GM12873 (cell line): ENCODE data around the gene LYPD5.

Experiments
- CTCF ChIP-seq: IDR thresholded peaks from 2 replicates; pipeline ENCODE4 v1.5.1; 2012; ENCODE audit warnings: low read depth, mild to moderate bottlenecking, moderate library complexity, low read length, control low read depth; ENCODE audit not compliant: insufficient read depth; ENCODE audit errors: missing control alignments

Gene LYPD5

DNA sequence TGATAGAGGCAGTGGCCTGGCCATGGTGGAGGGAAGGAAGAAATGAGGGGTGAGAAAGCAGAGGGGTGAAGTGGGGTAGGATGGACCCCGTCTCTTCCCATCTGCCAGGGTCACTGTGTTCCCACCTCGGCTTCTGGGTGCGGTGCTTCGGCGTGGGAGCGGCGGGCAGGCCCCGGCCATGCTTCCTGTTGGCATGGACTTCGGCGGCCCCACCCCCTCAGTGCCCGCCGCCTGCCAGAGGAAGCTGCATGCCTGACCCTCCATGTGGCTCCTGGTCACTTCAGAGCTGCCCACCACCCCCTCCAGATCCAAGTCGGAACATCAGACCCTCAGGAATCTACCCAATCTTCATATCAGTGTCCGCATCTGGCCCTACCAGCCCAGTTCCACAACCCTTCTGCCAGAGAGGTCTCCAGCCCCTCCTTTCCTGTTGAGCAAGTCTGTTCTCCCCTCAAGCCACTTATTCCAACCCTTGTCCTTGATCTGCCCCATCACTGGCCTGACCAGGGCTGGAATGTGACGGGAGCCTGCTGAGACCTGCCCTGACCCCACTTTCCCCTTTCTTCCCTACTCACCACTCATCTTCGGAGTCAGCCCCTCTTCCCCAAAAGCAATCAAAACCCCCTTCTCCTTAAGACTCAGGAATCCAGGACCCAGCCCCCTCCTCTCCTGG lies 23.0 kb downstream of the LYPD5 start:
- TF ChIP-seq CTCF: no peak

- no peak for TF ChIP-seq CTCF
Measured at GRCh38 chr19:43778651-43779050, 23.6 kb downstream of the LYPD5 start.

DNA sequence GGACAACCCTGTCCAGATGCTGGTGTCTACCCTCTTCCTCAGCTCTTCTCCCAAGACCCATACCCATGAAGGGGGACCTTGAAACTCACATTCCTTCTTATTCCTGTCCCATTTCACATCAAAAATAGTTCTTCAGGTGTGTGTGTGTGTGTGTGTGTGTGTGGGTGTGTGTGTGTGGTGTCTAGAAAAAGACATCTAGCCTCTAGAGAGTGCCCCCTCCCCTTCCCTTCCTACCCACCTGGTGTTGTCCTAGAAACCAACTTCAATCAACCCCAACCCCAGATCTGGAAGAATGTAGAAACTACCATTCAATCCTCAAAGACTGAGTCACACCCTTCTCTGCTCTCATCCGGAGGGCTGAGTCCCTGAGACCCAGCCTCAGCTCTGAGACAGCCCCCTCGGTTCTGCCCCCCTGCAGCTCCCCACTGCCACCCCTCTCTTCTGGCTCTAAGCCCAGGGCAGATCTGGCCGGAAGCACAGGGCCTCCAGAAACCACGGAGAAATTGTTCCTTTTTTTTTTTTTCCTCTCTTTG lies 25.0 kb downstream of the LYPD5 start:
- no peak for TF ChIP-seq CTCF

DNA sequence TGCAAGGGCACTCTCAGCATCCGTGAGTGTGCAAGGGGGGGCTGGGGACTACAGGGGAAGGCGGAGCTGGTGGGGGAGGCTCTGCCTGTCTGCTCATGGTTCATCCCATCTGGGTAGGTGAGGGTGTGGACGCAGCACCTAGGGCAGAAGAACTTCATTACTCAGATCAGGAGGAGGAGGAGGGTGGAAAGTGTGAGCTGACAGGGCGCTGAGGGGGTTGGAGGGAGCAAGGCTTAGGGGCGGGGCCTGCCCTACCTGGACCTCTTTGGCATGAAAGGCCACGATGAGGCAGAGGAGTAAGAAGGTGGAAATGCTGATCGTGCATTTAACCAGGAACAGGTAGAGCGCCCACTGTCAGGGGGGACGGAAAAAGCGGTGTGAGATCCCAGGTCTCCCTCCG lies 26.0 kb downstream of the LYPD5 start:
- no peak for TF ChIP-seq CTCF

DNA sequence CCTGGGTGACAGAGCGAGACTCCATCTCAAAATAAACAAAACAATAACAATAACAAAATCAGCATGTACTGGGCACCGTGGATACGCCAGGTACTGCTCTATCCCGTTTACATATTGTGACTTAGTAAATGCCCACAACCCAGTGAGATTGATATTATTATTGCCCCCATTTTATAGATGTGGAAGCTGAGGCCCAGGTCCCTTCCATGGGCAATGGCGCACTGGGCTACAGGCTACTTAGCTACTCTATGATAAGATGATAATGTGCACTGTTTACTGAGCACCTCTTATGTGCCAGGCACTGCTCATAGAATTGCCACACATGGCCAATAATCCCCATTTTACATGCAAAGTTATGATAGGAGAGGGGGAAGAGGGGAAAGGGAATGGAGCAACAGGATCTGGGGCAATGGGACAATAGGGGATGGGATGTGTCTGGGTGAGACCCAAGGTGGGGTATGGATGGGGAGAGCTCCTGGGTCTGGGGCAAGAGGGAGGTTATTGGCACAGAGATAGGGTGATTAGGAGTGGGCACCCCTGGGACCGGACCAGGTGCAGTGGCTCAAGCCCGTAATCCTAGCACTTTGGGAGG lies 26.9 kb downstream of the LYPD5 start:
- no peak for TF ChIP-seq CTCF

DNA sequence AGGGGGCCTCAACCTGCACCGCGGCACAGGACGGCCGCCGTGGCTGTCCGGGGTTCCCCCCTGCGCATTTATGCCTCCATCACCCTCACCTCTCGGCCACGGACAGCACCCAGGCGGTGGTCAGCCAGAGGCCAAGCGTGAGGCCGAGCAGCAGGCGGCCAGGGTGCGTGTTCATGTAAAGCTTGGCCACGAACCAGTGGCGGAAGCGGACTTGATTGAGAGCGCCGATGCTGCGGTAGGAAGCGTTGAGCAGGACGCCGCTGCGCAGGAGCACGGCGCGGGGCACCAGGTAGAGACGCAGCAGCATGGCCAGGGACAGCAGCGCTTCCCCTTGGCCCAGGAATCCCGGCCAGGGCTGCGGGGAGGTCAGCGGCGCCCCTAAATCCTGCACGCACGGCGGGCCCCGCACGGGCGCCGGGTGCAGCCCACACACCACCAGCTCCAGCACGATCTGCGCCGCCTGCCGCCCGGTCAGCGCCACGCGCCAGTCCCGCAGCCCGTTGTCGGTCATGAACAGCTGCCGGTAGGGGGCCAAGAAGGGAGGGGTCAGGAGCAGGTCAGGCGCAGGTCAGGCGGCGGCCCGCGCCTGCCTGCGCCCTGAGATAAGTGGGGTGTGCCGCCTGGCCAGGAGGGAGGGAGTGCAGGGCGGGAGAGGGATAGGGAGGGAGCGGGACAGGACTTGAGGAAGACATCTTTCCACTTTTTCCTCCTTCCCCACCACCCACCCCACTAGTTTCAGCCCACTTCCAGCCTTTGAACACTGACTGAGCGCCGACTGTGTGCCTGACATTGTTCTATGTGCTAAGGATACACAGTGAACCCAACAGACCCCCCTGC lies 27.9 kb downstream of the LYPD5 start:
- no peak for TF ChIP-seq CTCF

GRCh38 chr19:43773725-43774102 lies 28.5 kb downstream of the LYPD5 start:
- TF ChIP-seq CTCF: no peak
